Measurements from ENCODE around the gene KLHL29. TPM values are rescaled to one million over a fixed set of nuclear protein-coding genes. Genes with fewer than 3 reads are reported as not detected.

The KLHL29 gene
- polyA plus RNA-seq, 3 donors, result 0.03 TPM; not detected in 2

DNA sequence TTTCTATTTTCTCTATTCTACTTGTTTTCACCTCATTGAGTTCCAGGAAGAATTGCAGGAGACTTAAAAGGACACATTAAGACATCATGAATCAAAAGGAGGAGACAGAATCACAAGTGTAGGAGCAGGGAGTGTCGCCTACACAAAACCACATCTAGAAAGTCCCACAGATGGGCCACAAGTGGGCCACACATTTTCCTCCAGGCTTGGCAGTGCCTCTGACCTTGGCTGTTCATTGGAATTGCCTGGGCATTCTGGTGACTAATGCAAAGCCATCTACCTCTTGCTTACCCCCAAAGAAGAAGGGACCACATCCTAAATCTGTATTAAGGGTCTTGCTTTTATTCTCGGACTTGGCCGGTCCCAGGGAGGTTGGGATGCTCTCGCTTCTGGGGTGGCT is 103.6 kb downstream of the KLHL29 start:
- Histone ChIP-seq H3K79me2 (ENCODE audit: insufficient read depth, low read length) (no peaks in the 10 kb centered on the region), H3K9me3 (replicated peaks in 1 of 2; ENCODE audit: control insufficient read depth in 1 of 2, insufficient read depth in 1 of 2, low read length in 2 of 2) (no peaks in the 10 kb centered on the region), H3K4me3 (replicated peaks in 1 of 3; ENCODE audit: low read depth in 2 of 3, low read length in 3 of 3) (no peak overlapping the region), H3K9ac (ENCODE audit: insufficient read depth, low read length, poor library complexity, severe bottlenecking) (no peak overlapping the region), H3K4me1 (ENCODE audit: control insufficient read depth in 1 of 2, insufficient read depth in 2 of 2, low read length in 2 of 2) (no peaks in the 10 kb centered on the region), H2AFZ (ENCODE audit: insufficient read depth, low read depth, low read length, poor library complexity, severe bottlenecking) (no peak overlapping the region), H3K27ac (ENCODE audit: low read depth in 1 of 2, low read length in 2 of 2) (no peak overlapping the region), H3K27me3 (ENCODE audit: control insufficient read depth in 2 of 2, insufficient read depth in 2 of 2, low read length in 2 of 2) (peaks cover 2 to 12% of the 10 kb centered on the region in 2 donors), H3K36me3 (replicated peaks in 1 of 2; ENCODE audit: control insufficient read depth in 1 of 2, insufficient read depth in 2 of 2, low read length in 2 of 2) (no peaks in the 10 kb centered on the region), H3K4me2 (replicated peaks; ENCODE audit: extremely low read depth, low read length, poor library complexity, severe bottlenecking) (no peak overlapping the region), H4K20me1 (ENCODE audit: insufficient read depth, low read length) (no peaks in the 10 kb centered on the region)
- WGBS (ENCODE audit: insufficient coverage), result 83% methylated on average over 2 of the region's 4 CpGs
- no peak for DNase-seq
- intact Hi-C loops (cut with micrococcal nuclease), result no loop called here
- Mint-ChIP-seq H3K27me3 (ENCODE audit: low read depth in 3 of 3) (peaks cover 39 to 68% (median 56%) of the 10 kb centered on the region in 3 donors), H3K27ac (peak overlapping the region in 1 of 7 donors; percentile 42), H3K4me1 (no peaks in the 10 kb centered on the region), H3K36me3 (no peaks in the 10 kb centered on the region), H3K4me3 (peak overlapping the region in 1 of 2 donors; percentile 57), H3K9me3 (peaks cover 0 to 4% (median 0%) of the 10 kb centered on the region in 7 donors)
- TF ChIP-seq, protein P1, sequence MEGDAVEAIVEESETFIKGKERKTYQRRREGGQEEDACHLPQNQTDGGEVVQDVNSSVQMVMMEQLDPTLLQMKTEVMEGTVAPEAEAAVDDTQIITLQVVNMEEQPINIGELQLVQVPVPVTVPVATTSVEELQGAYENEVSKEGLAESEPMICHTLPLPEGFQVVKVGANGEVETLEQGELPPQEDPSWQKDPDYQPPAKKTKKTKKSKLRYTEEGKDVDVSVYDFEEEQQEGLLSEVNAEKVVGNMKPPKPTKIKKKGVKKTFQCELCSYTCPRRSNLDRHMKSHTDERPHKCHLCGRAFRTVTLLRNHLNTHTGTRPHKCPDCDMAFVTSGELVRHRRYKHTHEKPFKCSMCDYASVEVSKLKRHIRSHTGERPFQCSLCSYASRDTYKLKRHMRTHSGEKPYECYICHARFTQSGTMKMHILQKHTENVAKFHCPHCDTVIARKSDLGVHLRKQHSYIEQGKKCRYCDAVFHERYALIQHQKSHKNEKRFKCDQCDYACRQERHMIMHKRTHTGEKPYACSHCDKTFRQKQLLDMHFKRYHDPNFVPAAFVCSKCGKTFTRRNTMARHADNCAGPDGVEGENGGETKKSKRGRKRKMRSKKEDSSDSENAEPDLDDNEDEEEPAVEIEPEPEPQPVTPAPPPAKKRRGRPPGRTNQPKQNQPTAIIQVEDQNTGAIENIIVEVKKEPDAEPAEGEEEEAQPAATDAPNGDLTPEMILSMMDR (IDR thresholded peaks at IDR 0.05), result no peak

DNA sequence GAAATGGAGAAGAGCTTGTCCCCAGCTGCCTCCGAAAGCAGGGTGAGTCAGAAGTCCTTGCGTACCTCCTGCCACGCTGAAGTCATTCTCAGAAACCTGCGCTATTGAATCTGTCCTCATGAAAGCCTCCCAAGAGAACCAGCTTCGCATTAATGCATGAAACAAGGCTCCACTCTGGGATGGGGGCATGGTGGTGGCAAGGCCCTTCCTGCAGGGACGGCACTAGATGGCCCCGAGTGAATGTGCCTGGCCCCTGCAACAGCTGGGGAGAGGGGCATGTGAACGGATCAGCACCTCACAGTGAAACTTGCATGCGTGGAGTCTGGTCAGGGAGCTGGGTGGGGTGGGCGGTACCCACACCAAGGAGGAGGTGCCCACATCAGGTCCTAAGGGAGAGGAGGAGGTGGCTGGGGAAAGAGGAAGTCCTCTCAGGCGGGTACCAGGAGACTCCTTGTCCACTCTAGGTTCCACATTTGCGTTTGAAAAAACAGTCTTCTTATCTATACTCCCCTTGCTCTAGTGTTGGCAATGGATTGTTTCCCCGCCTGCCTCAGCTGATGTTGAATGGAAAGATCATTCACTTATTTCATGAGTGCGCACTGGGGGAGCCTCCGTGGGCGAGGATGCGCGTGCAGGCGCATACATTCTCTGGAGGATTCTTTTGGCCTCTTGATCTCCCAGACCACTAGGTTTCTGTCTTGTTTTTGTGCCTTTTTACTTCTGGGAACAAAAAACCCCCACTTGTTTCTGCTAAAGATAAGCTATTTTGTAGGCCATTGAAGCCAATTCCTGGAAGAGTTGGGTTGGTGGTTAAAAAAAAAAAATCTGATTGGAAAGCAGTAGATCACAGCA is 104.7 kb downstream of the KLHL29 start:
- Histone ChIP-seq H3K79me2 (ENCODE audit: insufficient read depth, low read length) (no peaks in the 10 kb centered on the region), H3K4me1 (ENCODE audit: control insufficient read depth in 1 of 2, insufficient read depth in 2 of 2, low read length in 2 of 2) (no peaks in the 10 kb centered on the region), H3K9me3 (replicated peaks in 1 of 2; ENCODE audit: control insufficient read depth in 1 of 2, insufficient read depth in 1 of 2, low read length in 2 of 2) (no peaks in the 10 kb centered on the region), H3K36me3 (replicated peaks in 1 of 2; ENCODE audit: control insufficient read depth in 1 of 2, insufficient read depth in 2 of 2, low read length in 2 of 2) (no peaks in the 10 kb centered on the region), H3K27me3 (ENCODE audit: control insufficient read depth in 2 of 2, insufficient read depth in 2 of 2, low read length in 2 of 2) (peaks cover 4 to 16% of the 10 kb centered on the region in 2 donors), H3K4me2 (replicated peaks; ENCODE audit: extremely low read depth, low read length, poor library complexity, severe bottlenecking) (no peak overlapping the region), H4K20me1 (ENCODE audit: insufficient read depth, low read length) (no peaks in the 10 kb centered on the region), H2AFZ (ENCODE audit: insufficient read depth, low read depth, low read length, poor library complexity, severe bottlenecking) (no peak overlapping the region), H3K9ac (ENCODE audit: insufficient read depth, low read length, poor library complexity, severe bottlenecking) (no peak overlapping the region), H3K4me3 (replicated peaks in 1 of 3; ENCODE audit: low read depth in 2 of 3, low read length in 3 of 3) (no peak overlapping the region), H3K27ac (ENCODE audit: low read depth in 1 of 2, low read length in 2 of 2) (no peak overlapping the region)
- intact Hi-C loops (cut with micrococcal nuclease), result no loop called here
- no peak for DNase-seq
- H3K27ac Mint-ChIP-seq, result no peak overlapping the region
- TF ChIP-seq, protein P1 (IDR thresholded peaks at IDR 0.05), result no peak
- WGBS (ENCODE audit: insufficient coverage), result 65% methylated on average over 17 of the region's 19 CpGs
- H3K4me1 Mint-ChIP-seq, result no peaks in the 10 kb centered on the region
- H3K4me3 Mint-ChIP-seq, result peak overlapping the region; percentile 9 to 21
- peaks cover 0 to 4% (median 0%) of the 10 kb centered on the region in 7 donors for H3K9me3 Mint-ChIP-seq
- peaks cover 41 to 70% (median 62%) of the 10 kb centered on the region in 3 donors for H3K27me3 Mint-ChIP-seq (ENCODE audit: low read depth in 3 of 3)
- no peaks in the 10 kb centered on the region for H3K36me3 Mint-ChIP-seq
